Activated CD8-positive, alpha-beta memory T cell treated with anti-CD3 and anti-CD28 coated beads, Interleukin-2, amount 10 ng/mL, durations not matched to agents 7 days and 5 days (primary cell): ENCODE results near the gene CYP27B1. TPM values are rescaled to one million over a fixed set of nuclear protein-coding genes. Genes with fewer than 3 reads are reported as not detected.
A peak's percentile ranks its signal among the peaks of the same experiment; 100 is the strongest.

ENCODE experiments used
- ATAC-seq: fragments of 150-1000 bp; cut with Tn5 transposase; one replicate; pipeline ENCODE4 v1.10.0; 2021; ENCODE audit warnings: moderate library complexity
- CTCF ChIA-PET: fragments of 350-600 bp; sonication (Branson Sonifier 250); formaldehyde crosslinking; loops from one replicate; lab custom pipeline; 2021; ENCODE audit warnings: antibody characterized with exemption; lab: Charles Lee
- DNase-seq: peaks from one replicate; pipeline ENCODE4 v3.0.0-alpha.2; 2020
- H3K27ac Mint-ChIP-seq: one replicate; pipeline ENCODE4 v1.8.0; 2021; ENCODE audit warnings: mild to moderate bottlenecking, mixed read lengths
- H3K27me3 Mint-ChIP-seq: one replicate; pipeline ENCODE4 v1.8.0; 2021; ENCODE audit warnings: mixed read lengths
- H3K36me3 Mint-ChIP-seq: one replicate; pipeline ENCODE4 v1.8.0; 2021; ENCODE audit warnings: mild to moderate bottlenecking, mixed read lengths
- H3K4me1 Mint-ChIP-seq: one replicate; pipeline ENCODE4 v1.8.0; 2021; ENCODE audit warnings: mixed read lengths
- H3K4me3 Mint-ChIP-seq: one replicate; pipeline ENCODE4 v1.8.0; 2021; ENCODE audit warnings: mild to moderate bottlenecking, moderate library complexity, mixed read lengths
- H3K9me3 Mint-ChIP-seq: one replicate; pipeline ENCODE4 v1.8.0; 2022; ENCODE audit warnings: low read depth, mixed read lengths
- total RNA-seq, 2 experiments: library from RNA; stranded (reverse); gene quantifications; one replicate each; pipeline ENCODE4 v1.2.3, GENCODE V29; 2021

Gene CYP27B1
- total RNA-seq, 2 experiments from 2014 or later = 4.5 to 5.4 TPM

GRCh38 chr12:57806677-57807076, 39.8 kb upstream of the CYP27B1 start:
- ATAC-seq (no peak), DNase-seq (no peak)
- H3K4me3 Mint-ChIP-seq = no peak overlapping the region
- H3K9me3 Mint-ChIP-seq = no peaks in the 10 kb centered on the region
- H3K36me3 Mint-ChIP-seq = peaks cover 2% of the 10 kb centered on the region
- no peaks in the 10 kb centered on the region for H3K4me1 Mint-ChIP-seq
- CTCF ChIA-PET = interaction anchor here (0.8 to 1.6 kb wide), 2 partner anchors 24 to 97 kb away, joined by 3 to 4 read pairs; partner anchors contain the start of gene TSFM
- no peak overlapping the region for H3K27ac Mint-ChIP-seq
- H3K27me3 Mint-ChIP-seq = no peaks in the 10 kb centered on the region

- no peaks in the 10 kb centered on the region for H3K4me1 Mint-ChIP-seq
- no peaks in the 10 kb centered on the region for H3K9me3 Mint-ChIP-seq
- peaks cover 4% of the 10 kb centered on the region for H3K36me3 Mint-ChIP-seq
- no peak overlapping the region for H3K27ac Mint-ChIP-seq
- H3K27me3 Mint-ChIP-seq = no peaks in the 10 kb centered on the region
- ATAC-seq (no peak), DNase-seq (peak; percentile 49)
- CTCF ChIA-PET = interaction anchor here (0.7 to 3.3 kb wide), 20 partner anchors 9 to 116 kb away, joined by 3 to 42 read pairs (median 6); partner anchors contain the start of genes AVIL and TSFM
- H3K4me3 Mint-ChIP-seq = no peak overlapping the region
Observed at GRCh38 chr12:57803319-57803893, 36.5 kb upstream of the CYP27B1 start.

- CTCF ChIA-PET = interaction anchor here (0.7 to 3.3 kb wide), 21 partner anchors 9 to 139 kb away, joined by 3 to 42 read pairs (median 6); partner anchors contain the start of genes ATP23, AVIL and TSFM
- no peaks in the 10 kb centered on the region for H3K4me1 Mint-ChIP-seq
- H3K4me3 Mint-ChIP-seq = no peak overlapping the region
- no peak overlapping the region for H3K27ac Mint-ChIP-seq
- H3K27me3 Mint-ChIP-seq = no peaks in the 10 kb centered on the region
- peaks cover 4% of the 10 kb centered on the region for H3K36me3 Mint-ChIP-seq
- DNase-seq (no peak), ATAC-seq (no peak)
- no peaks in the 10 kb centered on the region for H3K9me3 Mint-ChIP-seq
Observed at GRCh38 chr12:57802607-57803006, 35.7 kb upstream of the CYP27B1 start.

- ATAC-seq (no peak), DNase-seq (no peak)
- H3K27ac Mint-ChIP-seq = no peak overlapping the region
- peaks cover 13% of the 10 kb centered on the region for H3K36me3 Mint-ChIP-seq
- H3K9me3 Mint-ChIP-seq = no peaks in the 10 kb centered on the region
- H3K4me3 Mint-ChIP-seq = no peak overlapping the region
- H3K27me3 Mint-ChIP-seq = no peaks in the 10 kb centered on the region
- CTCF ChIA-PET = interaction anchor here (0.6 to 3.3 kb wide), 3 partner anchors 20 to 132 kb away, joined by 3 to 42 read pairs (median 4); no protein-coding TSS in a partner anchor
- no peaks in the 10 kb centered on the region for H3K4me1 Mint-ChIP-seq
Observed at GRCh38 chr12:57800965-57801364, 34.1 kb upstream of the CYP27B1 start.

GRCh38 chr12:57797933-57798332, 31.1 kb upstream of the CYP27B1 start:
- H3K27ac Mint-ChIP-seq = no peak overlapping the region
- no peaks in the 10 kb centered on the region for H3K4me1 Mint-ChIP-seq
- ATAC-seq (no peak), DNase-seq (no peak)
- no peaks in the 10 kb centered on the region for H3K27me3 Mint-ChIP-seq
- no peaks in the 10 kb centered on the region for H3K9me3 Mint-ChIP-seq
- CTCF ChIA-PET = interaction anchor here (1.0 to 1.4 kb wide), 4 partner anchors 15 to 107 kb away, joined by 3 to 5 read pairs (median 4); partner anchors contain the start of gene TSFM
- H3K4me3 Mint-ChIP-seq = no peak overlapping the region
- H3K36me3 Mint-ChIP-seq = peaks cover 25% of the 10 kb centered on the region

GRCh38 chr12:57796996-57797395, 30.1 kb upstream of the CYP27B1 start:
- Mint-ChIP-seq H3K36me3 (peaks cover 25% of the 10 kb centered on the region), H3K4me3 (no peak overlapping the region), H3K9me3 (no peaks in the 10 kb centered on the region), H3K4me1 (no peaks in the 10 kb centered on the region), H3K27me3 (no peaks in the 10 kb centered on the region), H3K27ac (no peak overlapping the region)
- CTCF ChIA-PET = interaction anchor here (1.0 to 1.4 kb wide), 2 partner anchors 16 to 35 kb away, joined by 3 read pairs; no protein-coding TSS in a partner anchor
- DNase-seq (no peak), ATAC-seq (no peak)

- Mint-ChIP-seq H3K27ac (no peak overlapping the region), H3K36me3 (peaks cover 28% of the 10 kb centered on the region), H3K4me3 (no peak overlapping the region), H3K9me3 (no peaks in the 10 kb centered on the region), H3K27me3 (no peaks in the 10 kb centered on the region), H3K4me1 (peaks cover 2% of the 10 kb centered on the region)
- ATAC-seq = no peak
- CTCF ChIA-PET = no interaction called here
- no peak for DNase-seq
Observed at GRCh38 chr12:57795354-57795753, 28.5 kb upstream of the CYP27B1 start.

GRCh38 chr12:57793920-57794319, 27.0 kb upstream of the CYP27B1 start:
- Mint-ChIP-seq H3K27ac (no peak overlapping the region), H3K4me3 (no peak overlapping the region), H3K9me3 (no peaks in the 10 kb centered on the region), H3K4me1 (peaks cover 2% of the 10 kb centered on the region), H3K27me3 (no peaks in the 10 kb centered on the region), H3K36me3 (peaks cover 28% of the 10 kb centered on the region)
- CTCF ChIA-PET = interaction anchor here (1.1 to 2.3 kb wide), 5 partner anchors 9 to 112 kb away, joined by 3 to 10 read pairs (median 5); no protein-coding TSS in a partner anchor
- no peak for ATAC-seq
- no peak for DNase-seq

- Mint-ChIP-seq H3K9me3 (no peaks in the 10 kb centered on the region), H3K27ac (peak overlapping the region; percentile 40), H3K4me3 (peak overlapping the region; percentile 64), H3K27me3 (no peaks in the 10 kb centered on the region), H3K36me3 (peaks cover 15% of the 10 kb centered on the region), H3K4me1 (peaks cover 38% of the 10 kb centered on the region)
- ATAC-seq = no peak
- CTCF ChIA-PET = interaction anchor here (1.0 to 1.9 kb wide), 12 partner anchors 10 to 64 kb away, joined by 4 to 9 read pairs (median 5); partner anchors contain the start of genes AVIL, EEF1AKMT3 and METTL1
- no peak for DNase-seq
Observed at GRCh38 chr12:57783861-57784260, 17.0 kb upstream of the CYP27B1 start.

- Mint-ChIP-seq H3K36me3 (peaks cover 13% of the 10 kb centered on the region), H3K9me3 (no peaks in the 10 kb centered on the region), H3K4me3 (peak overlapping the region; percentile 97), H3K27ac (peak overlapping the region; percentile 96), H3K4me1 (peaks cover 38% of the 10 kb centered on the region), H3K27me3 (no peaks in the 10 kb centered on the region)
- CTCF ChIA-PET = interaction anchor here (0.7 to 1.9 kb wide), 23 partner anchors 9 to 199 kb away, joined by 3 to 15 read pairs (median 4); partner anchors contain the start of genes AVIL, CDK4, CTDSP2 and EEF1AKMT3
- ATAC-seq = no peak
- no peak for DNase-seq
Observed at GRCh38 chr12:57783466-57783801, 16.6 kb upstream of the CYP27B1 start.

GRCh38 chr12:57782608-57783465, 16.0 kb upstream of the CYP27B1 start, which contains the start of gene TSFM:
TSS of gene TSFM (plus strand) at chr12:57782787. CDS start at chr12:57782802, 15 bp downstream.
- H3K4me3 Mint-ChIP-seq = peak within 1 kb of the TSS; percentile 97
- peaks cover 38% of the 10 kb centered on the region for H3K4me1 Mint-ChIP-seq
- no peaks in the 10 kb centered on the region for H3K9me3 Mint-ChIP-seq
- CTCF ChIA-PET = interaction anchor here (0.6 to 1.9 kb wide), 32 partner anchors 8 to 1953 kb away, joined by 3 to 15 read pairs (median 4); partner anchors contain the start of genes AVIL, CDK4, CTDSP2 and DNAJC14
- no peaks in the 10 kb centered on the region for H3K27me3 Mint-ChIP-seq
- H3K27ac Mint-ChIP-seq = peak within 1 kb of the TSS; percentile 96
- peaks cover 13% of the 10 kb centered on the region for H3K36me3 Mint-ChIP-seq
- DNase-seq = peak; percentile 97
- ATAC-seq = peak; percentile 93

- Mint-ChIP-seq H3K27me3 (no peaks in the 10 kb centered on the region), H3K9me3 (no peaks in the 10 kb centered on the region), H3K27ac (peak overlapping the region; percentile 96), H3K4me1 (peaks cover 38% of the 10 kb centered on the region), H3K4me3 (peak overlapping the region; percentile 97), H3K36me3 (peaks cover 13% of the 10 kb centered on the region)
- no peak for DNase-seq
- ATAC-seq = no peak
- CTCF ChIA-PET = interaction anchor here (0.6 to 3.2 kb wide), 16 partner anchors 10 to 1953 kb away, joined by 3 to 15 read pairs (median 5); partner anchors contain the start of genes DNAJC14, EEF1AKMT3 and METTL1
Observed at GRCh38 chr12:57782243-57782607, 15.3 kb upstream of the CYP27B1 start.

- DNase-seq = no peak
- Mint-ChIP-seq H3K4me3 (peak overlapping the region; percentile 2), H3K27ac (peak overlapping the region; percentile 96), H3K36me3 (peaks cover 13% of the 10 kb centered on the region), H3K4me1 (peaks cover 38% of the 10 kb centered on the region), H3K27me3 (no peaks in the 10 kb centered on the region), H3K9me3 (no peaks in the 10 kb centered on the region)
- no peak for ATAC-seq
- CTCF ChIA-PET = interaction anchor here (0.8 to 3.3 kb wide), 7 partner anchors 10 to 346 kb away, joined by 3 to 20 read pairs (median 4); partner anchors contain the start of genes EEF1AKMT3 and METTL1
Observed at GRCh38 chr12:57781801-57782200, 14.9 kb upstream of the CYP27B1 start.
